ENCODE results near the gene FUT4. TPM values are rescaled to one million over a fixed set of nuclear protein-coding genes. Genes with fewer than 3 reads are reported as not detected.

The FUT4 gene
- total RNA-seq, 2 experiments from 2014 or later, result 3.9 TPM

- TF ChIP-seq, protein P1, sequence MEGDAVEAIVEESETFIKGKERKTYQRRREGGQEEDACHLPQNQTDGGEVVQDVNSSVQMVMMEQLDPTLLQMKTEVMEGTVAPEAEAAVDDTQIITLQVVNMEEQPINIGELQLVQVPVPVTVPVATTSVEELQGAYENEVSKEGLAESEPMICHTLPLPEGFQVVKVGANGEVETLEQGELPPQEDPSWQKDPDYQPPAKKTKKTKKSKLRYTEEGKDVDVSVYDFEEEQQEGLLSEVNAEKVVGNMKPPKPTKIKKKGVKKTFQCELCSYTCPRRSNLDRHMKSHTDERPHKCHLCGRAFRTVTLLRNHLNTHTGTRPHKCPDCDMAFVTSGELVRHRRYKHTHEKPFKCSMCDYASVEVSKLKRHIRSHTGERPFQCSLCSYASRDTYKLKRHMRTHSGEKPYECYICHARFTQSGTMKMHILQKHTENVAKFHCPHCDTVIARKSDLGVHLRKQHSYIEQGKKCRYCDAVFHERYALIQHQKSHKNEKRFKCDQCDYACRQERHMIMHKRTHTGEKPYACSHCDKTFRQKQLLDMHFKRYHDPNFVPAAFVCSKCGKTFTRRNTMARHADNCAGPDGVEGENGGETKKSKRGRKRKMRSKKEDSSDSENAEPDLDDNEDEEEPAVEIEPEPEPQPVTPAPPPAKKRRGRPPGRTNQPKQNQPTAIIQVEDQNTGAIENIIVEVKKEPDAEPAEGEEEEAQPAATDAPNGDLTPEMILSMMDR (IDR thresholded peaks at IDR 0.05), result no peak
- Mint-ChIP-seq H3K27me3 (peaks cover 4% of the 10 kb centered on the region), H3K9me3 (no peaks in the 10 kb centered on the region), H3K4me1 (ENCODE audit: low read depth) (peaks cover 16% of the 10 kb centered on the region), H3K4me3 (no peak overlapping the region), H3K36me3 (ENCODE audit: low read depth) (no peaks in the 10 kb centered on the region), H3K27ac (no peak overlapping the region)
- POLR2A ChIA-PET, result no interaction called here
- intact Hi-C loops (cut with micrococcal nuclease), result loop anchor here (5.0 to 10.0 kb wide), 2 partner anchors 249 to 382 kb away; partner anchors contain the start of gene AMOTL1
- DNase-seq (no peak), ATAC-seq (no peak)
- CTCF ChIA-PET, result interaction anchor here (1.4 to 1.6 kb wide), 2 partner anchors 10 to 620 kb away, joined by 3 read pairs; no protein-coding TSS in a partner anchor
Observed at GRCh38 chr11:94515398-94515797, 28.3 kb upstream of the FUT4 start.

DNA sequence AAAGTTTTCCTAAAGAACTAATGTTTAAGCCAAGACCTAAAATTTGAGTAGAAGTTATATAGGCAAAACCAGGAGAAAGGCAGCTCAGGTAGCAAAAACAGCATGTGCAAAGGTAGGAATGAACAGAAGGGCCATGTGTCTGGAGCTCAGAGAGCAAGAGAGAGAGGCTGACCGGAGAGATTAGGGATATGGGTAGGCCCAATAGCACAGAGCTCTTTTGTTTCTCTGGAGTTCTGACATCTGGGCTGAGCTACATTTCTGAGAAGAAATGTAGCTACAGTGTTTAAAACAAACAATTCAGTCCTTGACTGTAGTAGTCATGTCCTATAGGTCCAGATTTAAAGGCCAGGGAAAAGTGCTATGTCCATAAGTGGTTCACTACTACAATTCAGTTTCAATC, 27.0 kb upstream of the FUT4 start:
- Mint-ChIP-seq H3K4me3 (no peak overlapping the region), H3K4me1 (ENCODE audit: low read depth) (peaks cover 14% of the 10 kb centered on the region), H3K9me3 (no peaks in the 10 kb centered on the region), H3K36me3 (ENCODE audit: low read depth) (no peaks in the 10 kb centered on the region), H3K27ac (no peak overlapping the region), H3K27me3 (no peaks in the 10 kb centered on the region)
- DNase-seq (no peak), ATAC-seq (no peak)
- CTCF ChIA-PET, result interaction anchor here (0.7 to 1.5 kb wide), 6 partner anchors 9 to 621 kb away, joined by 3 to 6 read pairs (median 4); no protein-coding TSS in a partner anchor
- POLR2A ChIA-PET, result interaction anchor here (0.6 kb wide), 1 partner anchor 237 kb away, joined by 3 read pairs; no protein-coding TSS in a partner anchor
- TF ChIP-seq, protein P1 (IDR thresholded peaks at IDR 0.05), result no peak
- intact Hi-C loops (cut with micrococcal nuclease), result loop anchor here (5.0 to 10.0 kb wide), 2 partner anchors 248 to 381 kb away; partner anchors contain the start of gene AMOTL1

- Mint-ChIP-seq H3K9me3 (no peaks in the 10 kb centered on the region), H3K27ac (no peak overlapping the region), H3K4me3 (no peak overlapping the region), H3K27me3 (no peaks in the 10 kb centered on the region), H3K36me3 (ENCODE audit: low read depth) (no peaks in the 10 kb centered on the region), H3K4me1 (ENCODE audit: low read depth) (no peaks in the 10 kb centered on the region)
- ChIA-PET POLR2A (no interaction called here), CTCF (interaction anchor here (1.0 to 2.7 kb wide), 4 partner anchors 7 to 74 kb away, joined by 3 to 10 read pairs (median 6); no protein-coding TSS in a partner anchor)
- DNase-seq (no peak), ATAC-seq (no peak)
- intact Hi-C loops (cut with micrococcal nuclease), result loop anchor here (5.0 to 10.0 kb wide), 2 partner anchors 247 to 379 kb away; partner anchors contain the start of gene AMOTL1
- TF ChIP-seq, protein P1 (IDR thresholded peaks at IDR 0.05), result no peak
Observed at GRCh38 chr11:94518300-94518699, 25.4 kb upstream of the FUT4 start.

GRCh38 chr11:94519478-94520084, 24.1 kb upstream of the FUT4 start:
- Mint-ChIP-seq H3K4me1 (ENCODE audit: low read depth) (no peaks in the 10 kb centered on the region), H3K9me3 (no peaks in the 10 kb centered on the region), H3K27ac (no peak overlapping the region), H3K27me3 (no peaks in the 10 kb centered on the region), H3K36me3 (ENCODE audit: low read depth) (no peaks in the 10 kb centered on the region), H3K4me3 (no peak overlapping the region)
- peak; percentile 26 for DNase-seq
- ChIA-PET POLR2A (no interaction called here), CTCF (interaction anchor here (0.7 to 2.7 kb wide), 14 partner anchors 9 to 378 kb away, joined by 3 to 10 read pairs (median 3); no protein-coding TSS in a partner anchor)
- intact Hi-C loops (cut with micrococcal nuclease), result loop anchor here (5.0 to 10.0 kb wide), 2 partner anchors 245 to 378 kb away; partner anchors contain the start of gene AMOTL1
- no peak for ATAC-seq
- TF ChIP-seq, protein P1 (IDR thresholded peaks at IDR 0.05), result peak; percentile 69

DNA sequence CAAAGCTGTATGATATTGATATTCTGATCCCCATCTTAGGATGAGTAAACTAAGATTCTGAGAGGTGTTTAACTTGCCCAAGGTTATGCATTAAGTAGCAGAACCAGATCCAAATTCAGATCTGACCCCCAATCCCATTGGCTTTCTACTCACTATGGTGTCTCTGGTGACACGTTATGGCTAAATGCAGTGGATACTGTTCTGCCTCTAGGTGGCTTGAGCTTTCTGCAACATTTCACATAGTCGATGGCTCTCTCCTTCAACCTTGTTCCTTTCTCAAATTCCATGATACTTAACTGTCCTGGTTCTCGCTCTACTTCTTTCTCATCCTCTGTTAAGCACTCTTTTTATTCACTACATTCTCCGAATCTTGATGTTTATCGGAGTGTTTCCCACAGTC, 22.0 kb upstream of the FUT4 start:
- H3K36me3 Mint-ChIP-seq (ENCODE audit: low read depth), result no peaks in the 10 kb centered on the region
- no peak overlapping the region for H3K4me3 Mint-ChIP-seq
- ATAC-seq (no peak), DNase-seq (no peak)
- no peak overlapping the region for H3K27ac Mint-ChIP-seq
- no peaks in the 10 kb centered on the region for H3K4me1 Mint-ChIP-seq (ENCODE audit: low read depth)
- ChIA-PET CTCF (interaction anchor here (0.8 to 1.0 kb wide), 3 partner anchors 9 to 376 kb away, joined by 3 to 4 read pairs (median 3); partner anchors contain the start of gene C11orf97), POLR2A (no interaction called here)
- intact Hi-C loops (cut with micrococcal nuclease), result no loop called here
- H3K9me3 Mint-ChIP-seq, result no peaks in the 10 kb centered on the region
- TF ChIP-seq, protein P1 (IDR thresholded peaks at IDR 0.05), result no peak
- no peaks in the 10 kb centered on the region for H3K27me3 Mint-ChIP-seq

Measured in activated CD8-positive, alpha-beta T cell treated with anti-CD3 and anti-CD28 coated beads for 36 hours (primary cell).